Liver (tissue), 9 donors: ENCODE measurements around the gene NSF. TPM values are rescaled to one million over a fixed set of nuclear protein-coding genes. Genes with fewer than 3 reads are reported as not detected.
"Not testable (repeated sequence)": the region's sequence is repeated elsewhere in the genome, so short reads cannot be mapped to it uniquely, and the experiment has no call there.

Experiments used
- DNase-seq: peaks from one replicate; pipeline ENCODE4 v3.0.0-alpha.2; 2017; ENCODE audit warnings: low spot score
- H3K27ac ChIP-seq, 2 donors: one replicate each; pipeline ENCODE4 v1.7.0; 2013; ENCODE audit warnings: inconsistent platforms in 2 of 2, low read length in 2 of 2, control low read depth in 1 of 2, low read depth in 1 of 2, mild to moderate bottlenecking in 1 of 2
- H3K27me3 ChIP-seq, 4 donors: one replicate each; pipeline versions ENCODE4 v1.6.1 to v1.7.0; 2013; ENCODE audit warnings: low read length in 3 of 4, inconsistent platforms in 1 of 4, mild to moderate bottlenecking in 1 of 4, moderate library complexity in 1 of 4; ENCODE audit not compliant: control insufficient read depth in 4 of 4, insufficient read depth in 4 of 4
- H3K36me3 ChIP-seq, 4 donors: one replicate each; pipeline versions ENCODE4 v1.6.1 to v1.7.0; 2013; ENCODE audit warnings: low read length in 3 of 4, mild to moderate bottlenecking in 3 of 4, low read depth in 1 of 4, moderate library complexity in 1 of 4; ENCODE audit not compliant: control insufficient read depth in 4 of 4, insufficient read depth in 3 of 4
- H3K4me1 ChIP-seq, 4 donors: one replicate each; pipeline versions ENCODE4 v1.6.1 to v1.7.0; 2013; ENCODE audit warnings: low read length in 3 of 4, mild to moderate bottlenecking in 3 of 4, moderate library complexity in 1 of 4; ENCODE audit not compliant: control insufficient read depth in 4 of 4, insufficient read depth in 4 of 4
- H3K4me3 ChIP-seq, 3 donors: one replicate each; pipeline versions ENCODE4 v1.6.1 to v1.7.0; 2013; ENCODE audit warnings: low read length in 3 of 3, control low read depth in 1 of 3, low read depth in 1 of 3, mild to moderate bottlenecking in 1 of 3
- H3K9ac ChIP-seq, 2 donors: one replicate each; pipeline ENCODE4 v1.7.0; 2013; ENCODE audit warnings: low read length in 2 of 2, mild to moderate bottlenecking in 2 of 2, moderate library complexity in 2 of 2, control low read depth in 1 of 2, low read depth in 1 of 2
- H3K9me3 ChIP-seq, 4 donors: one replicate each; pipeline versions ENCODE4 v1.6.1 to v1.7.0; 2013; ENCODE audit warnings: low read length in 3 of 4; ENCODE audit not compliant: control insufficient read depth in 4 of 4
- MAX ChIP-seq: IDR thresholded peaks from 2 replicates; pipeline ENCODE4 v1.6.1; 2016; ENCODE audit warnings: antibody characterized with exemption
- SP1 ChIP-seq: IDR thresholded peaks from 2 replicates; pipeline ENCODE4 v1.6.1; 2018; ENCODE audit warnings: antibody characterized with exemption, mild to moderate bottlenecking
- WGBS: extraction: QIAGEN DNeasy Blood & Tissue Kit; methylation state at CpG from one replicate; pipeline ENCODE4 v1.1.7; 2013; 5-methylcytosine and 5-hydroxymethylcytosine counted together
- polyA plus RNA-seq, 2 donors: library from polyadenylated mRNA; stranded (reverse) in 1 of 2; unstranded in 1 of 2; fragments of 200-250 nt in 1 of 2; fragments of >200 nt in 1 of 2; fragmentation: Nextera tagmentation in 1 of 2; extraction: Ambion mirVana in 1 of 2; gene quantifications; one replicate each; pipeline versions ENCODE4 v1.2.1 to v1.2.3, GENCODE V29; 2013 to 2015
- total RNA-seq, 2 donors: library from RNA; depleted of rRNA; stranded (reverse); fragments of >200 nt; gene quantifications; one replicate each; pipeline ENCODE4 v1.2.3, GENCODE V29; 2014
- donor health status: healthy.
- donor health status: healthy.
- donor health status: healthy.
- donor health status: healthy.
- donor health status: healthy.

NSF gene
- total and polyA plus RNA-seq, 4 donors: 7.5 to 24.0 (median 15.4) TPM

DNA sequence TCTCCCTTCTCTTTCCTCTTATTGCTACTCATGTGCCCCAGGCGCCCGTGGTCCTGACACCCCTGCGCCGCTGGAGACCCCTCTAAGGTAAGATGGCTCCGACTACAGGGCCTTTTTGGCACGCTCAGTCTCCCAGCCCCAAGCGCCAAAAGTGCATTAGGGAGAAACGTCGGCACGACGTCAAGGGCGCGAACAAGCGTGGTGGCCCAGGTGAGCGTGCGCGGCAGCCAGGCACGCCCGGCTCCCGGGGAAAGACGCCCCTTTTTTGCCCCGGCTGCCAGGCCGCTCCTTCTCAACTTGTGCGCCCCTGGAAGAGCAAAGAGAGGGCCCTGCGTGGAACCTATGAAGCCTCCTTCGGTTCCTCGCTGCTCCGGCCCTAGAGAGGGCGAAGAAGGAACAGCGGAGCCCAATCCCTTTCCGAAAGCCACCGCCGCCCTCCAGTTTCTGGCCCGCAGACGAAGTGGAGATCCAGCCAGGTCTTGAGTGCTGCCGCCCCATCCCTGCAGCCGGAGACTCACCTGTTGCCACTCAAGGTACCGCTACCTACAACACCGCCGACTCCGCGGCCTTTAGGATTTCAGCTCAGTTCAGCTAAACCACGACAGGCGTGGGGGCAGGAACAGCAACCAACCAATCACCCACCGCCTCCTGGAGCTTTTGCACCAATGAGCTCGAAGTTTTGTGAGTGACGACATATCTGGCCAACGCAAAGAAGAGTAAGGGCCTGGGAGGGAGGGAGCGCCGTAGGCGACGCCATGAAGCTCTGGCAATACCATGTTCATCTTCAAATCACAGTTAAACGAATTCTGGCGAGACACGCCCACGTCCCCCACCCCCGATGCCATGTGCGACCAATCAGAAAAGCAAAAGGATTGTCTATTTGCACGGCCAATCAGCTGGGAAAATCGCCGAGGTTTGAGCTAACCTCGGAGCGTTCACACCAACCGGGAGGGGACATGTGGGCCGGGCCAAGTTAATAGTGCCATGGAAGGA lies 11.1 kb upstream of the NSF start, which contains the start of gene ARL17A:
Gene ARL17A (minus strand): TSS at position 609 of the 993 bp plus-strand sequence. CDS start 3,369 bp downstream, outside the sequence.
- H3K4me1 ChIP-seq, H3K4me3 ChIP-seq, H3K9me3 ChIP-seq, DNase-seq, H3K9ac ChIP-seq, H3K27ac ChIP-seq, H3K36me3 ChIP-seq, H3K27me3 ChIP-seq: not testable (repeated sequence)
- peak; percentile 42 for TF ChIP-seq SP1
- peak; percentile 13 for TF ChIP-seq MAX
- WGBS: 0% methylated on average over 11 of the region's 65 CpGs

DNA sequence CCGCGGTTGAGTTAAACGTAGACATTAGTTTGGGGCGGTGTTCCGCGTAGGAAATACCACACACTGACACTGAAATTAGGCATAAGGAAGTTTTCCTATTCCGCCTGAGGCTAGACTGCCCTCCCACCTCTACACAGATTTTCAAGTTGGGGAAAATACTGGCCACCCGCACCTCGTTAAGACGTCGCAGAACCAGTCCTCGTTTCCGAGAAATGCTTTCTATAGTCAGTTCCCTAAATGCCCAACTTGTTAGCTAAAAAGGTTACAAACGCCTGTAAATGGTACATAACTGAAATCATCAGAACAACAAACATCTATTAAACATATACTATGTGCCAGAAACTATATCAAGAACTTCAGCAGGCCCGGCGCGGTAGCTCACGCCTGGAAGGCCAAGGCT lies 10.4 kb upstream of the NSF start:
- DNase-seq, H3K4me1 ChIP-seq, H3K9ac ChIP-seq, H3K4me3 ChIP-seq, H3K27ac ChIP-seq, H3K36me3 ChIP-seq, H3K9me3 ChIP-seq, H3K27me3 ChIP-seq: not testable (repeated sequence)
- 44% methylated on average over 6 of the region's 18 CpGs for WGBS

DNA sequence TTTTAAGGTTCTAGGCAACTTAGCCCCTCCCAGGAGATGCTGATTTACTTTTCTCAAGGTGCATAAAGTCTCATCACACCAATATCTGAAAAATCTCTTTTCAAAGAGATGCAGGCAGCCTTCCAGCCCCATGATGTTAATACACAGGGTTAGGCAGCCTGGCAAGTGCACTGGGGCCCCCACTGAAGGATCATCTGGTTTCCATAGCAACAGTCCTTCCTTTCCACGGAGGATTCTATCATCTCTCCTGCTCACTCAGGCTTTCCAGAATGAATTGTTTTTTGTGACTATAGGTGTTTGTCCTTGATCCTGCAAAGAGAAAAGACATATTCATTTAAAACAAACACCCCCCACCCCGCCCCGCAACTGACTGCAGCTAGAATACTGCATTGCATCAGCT lies 5.0 kb upstream of the NSF start:
- H3K4me1 ChIP-seq, H3K27ac ChIP-seq, H3K9ac ChIP-seq, DNase-seq, H3K36me3 ChIP-seq, H3K27me3 ChIP-seq, H3K9me3 ChIP-seq, H3K4me3 ChIP-seq: not testable (repeated sequence)
- WGBS: no CpG with 5 or more reads among the region's 3 CpGs

DNA sequence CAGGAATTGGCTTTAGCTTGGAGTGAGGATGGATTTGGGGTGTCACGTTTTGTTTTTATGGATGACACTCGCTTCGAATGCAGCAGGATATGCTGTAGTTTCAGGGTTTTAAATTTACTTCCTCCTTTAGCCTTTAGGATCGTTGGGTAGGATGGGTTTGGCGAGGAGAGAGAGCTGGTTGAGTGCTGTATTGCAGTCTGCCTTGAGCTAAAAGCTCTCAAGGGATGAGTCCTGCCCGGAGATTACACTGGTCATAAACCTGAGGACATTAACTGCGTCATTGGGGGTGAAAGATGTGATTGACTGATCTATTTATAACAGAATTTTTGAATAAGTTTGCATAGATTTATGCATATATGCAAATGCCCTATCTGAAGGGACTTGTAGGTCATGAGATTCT lies 863 bp downstream of the NSF start:
- H3K27ac ChIP-seq, H3K9me3 ChIP-seq, DNase-seq, H3K27me3 ChIP-seq, H3K4me1 ChIP-seq, H3K4me3 ChIP-seq, H3K36me3 ChIP-seq, H3K9ac ChIP-seq: not testable (repeated sequence)
- no CpG with 5 or more reads among the region's 7 CpGs for WGBS

GRCh38 chr17:46598344-46598931 lies 8.0 kb downstream of the NSF start:
- not testable (repeated sequence) for DNase-seq, H3K27ac ChIP-seq, H3K9me3 ChIP-seq, H3K4me3 ChIP-seq, H3K9ac ChIP-seq, H3K4me1 ChIP-seq, H3K36me3 ChIP-seq, H3K27me3 ChIP-seq
- WGBS: 14% methylated on average over 2 of the region's 3 CpGs

DNA sequence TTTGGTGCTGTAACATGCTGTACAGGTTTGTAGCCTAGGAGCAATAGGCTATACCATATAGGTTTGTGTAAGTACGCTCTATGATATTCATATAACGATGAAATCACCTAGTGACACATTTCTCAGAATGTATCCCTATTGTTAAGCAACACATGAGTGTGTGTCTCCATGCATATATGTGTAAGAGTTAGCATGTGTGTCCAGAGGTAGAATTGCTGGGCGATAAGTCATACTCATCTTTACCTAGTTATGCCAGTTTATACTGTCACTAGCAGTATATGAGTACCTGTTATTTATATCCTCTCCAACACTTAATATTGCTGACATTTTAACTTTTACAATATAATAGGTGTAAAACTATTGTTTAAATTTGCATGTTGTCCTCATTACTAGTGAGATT lies 10.3 kb downstream of the NSF start:
- not testable (repeated sequence) for DNase-seq, H3K36me3 ChIP-seq, H3K4me3 ChIP-seq, H3K9ac ChIP-seq, H3K4me1 ChIP-seq, H3K27ac ChIP-seq, H3K9me3 ChIP-seq, H3K27me3 ChIP-seq
- WGBS: no CpG with 5 or more reads among the region's 3 CpGs

DNA sequence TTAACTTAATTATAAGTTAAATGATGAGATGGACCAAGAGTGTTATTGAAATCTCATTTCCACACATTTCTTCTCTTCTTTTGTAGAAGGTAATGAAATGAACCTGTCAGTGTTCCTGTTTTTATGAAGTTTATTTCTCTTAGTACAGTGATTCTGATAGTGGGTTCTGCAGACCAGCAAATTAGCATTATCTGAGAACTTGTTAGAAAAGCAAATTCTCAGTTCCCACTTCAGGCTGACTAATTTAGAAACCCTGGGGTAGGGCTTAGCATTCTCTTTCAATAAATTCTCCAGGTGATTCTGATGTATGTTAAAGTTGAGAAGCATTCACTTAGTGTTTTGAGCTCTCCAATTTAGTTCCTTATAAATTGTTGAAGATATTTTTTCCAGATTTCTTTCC lies 12.7 kb downstream of the NSF start:
- H3K4me1 ChIP-seq, H3K27me3 ChIP-seq, H3K27ac ChIP-seq, H3K9me3 ChIP-seq, H3K4me3 ChIP-seq, DNase-seq, H3K36me3 ChIP-seq, H3K9ac ChIP-seq: not testable (repeated sequence)

DNA sequence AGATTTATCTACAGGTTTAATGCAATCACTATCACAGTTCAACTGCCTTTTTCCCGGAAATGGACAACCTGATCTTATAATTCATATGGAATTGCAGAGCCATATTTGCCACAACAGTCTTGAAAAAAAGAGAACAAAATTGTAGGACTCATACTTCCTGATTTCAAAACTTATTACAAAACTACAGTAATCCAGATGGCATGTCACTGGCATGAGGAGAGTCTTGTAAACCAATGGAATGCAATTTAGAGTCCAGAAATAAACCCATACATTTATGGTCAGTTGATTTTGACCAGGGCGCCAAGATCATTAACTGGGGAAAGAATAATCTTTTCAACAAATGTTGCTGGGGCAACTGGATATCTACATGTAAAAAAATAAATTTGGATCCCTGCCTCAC lies 20.8 kb downstream of the NSF start:
- WGBS: no CpG with 5 or more reads among the region's 2 CpGs
- DNase-seq, H3K27me3 ChIP-seq, H3K4me1 ChIP-seq, H3K4me3 ChIP-seq, H3K9me3 ChIP-seq, H3K27ac ChIP-seq, H3K9ac ChIP-seq, H3K36me3 ChIP-seq: not testable (repeated sequence)
